ENCODE results near the gene IRF2BP2.
A peak's percentile ranks its signal among the peaks of the same experiment; 100 is the strongest.
"Not testable (repeated sequence)": the region's sequence is repeated elsewhere in the genome, so short reads cannot be mapped to it uniquely, and the experiment has no call there.

Gene IRF2BP2

GRCh38 chr1:234610061-234610665, at the start of gene IRF2BP2:
Gene IRF2BP2 (minus strand): TSS chr1:234610178. CDS start chr1:234609494, 684 bp downstream.
- peak; percentile 91 for DNase-seq

GRCh38 chr1:234659538-234659937, 49.6 kb upstream of the IRF2BP2 start:
- no peak for DNase-seq

- no peak for DNase-seq
Observed at GRCh38 chr1:234658138-234658537, 48.2 kb upstream of the IRF2BP2 start.

GRCh38 chr1:234656944-234657654, 47.1 kb upstream of the IRF2BP2 start:
- no peak for DNase-seq

- DNase-seq = no peak
Observed at GRCh38 chr1:234656070-234656895, 46.3 kb upstream of the IRF2BP2 start.

GRCh38 chr1:234655328-234656069, 45.5 kb upstream of the IRF2BP2 start:
- DNase-seq = no peak

GRCh38 chr1:234654002-234654733, 44.2 kb upstream of the IRF2BP2 start:
- no peak for DNase-seq

GRCh38 chr1:234649432-234650081, 39.6 kb upstream of the IRF2BP2 start:
- no peak for DNase-seq

- no peak for DNase-seq
Observed at GRCh38 chr1:234647758-234648157, 37.8 kb upstream of the IRF2BP2 start.

GRCh38 chr1:234647245-234647644, 37.3 kb upstream of the IRF2BP2 start:
- DNase-seq = no peak

GRCh38 chr1:234645964-234646363, 36.0 kb upstream of the IRF2BP2 start:
- DNase-seq = no peak

- no peak for DNase-seq
Observed at GRCh38 chr1:234645474-234645953, 35.5 kb upstream of the IRF2BP2 start.

GRCh38 chr1:234644928-234645327, 35.0 kb upstream of the IRF2BP2 start:
- no peak for DNase-seq

- no peak for DNase-seq
Observed at GRCh38 chr1:234643850-234644134, 33.8 kb upstream of the IRF2BP2 start.

GRCh38 chr1:234643111-234643849, 33.3 kb upstream of the IRF2BP2 start:
- no peak for DNase-seq

GRCh38 chr1:234642428-234642827, 32.5 kb upstream of the IRF2BP2 start:
- DNase-seq = no peak

- no peak for DNase-seq
Observed at GRCh38 chr1:234639961-234640360, 30.0 kb upstream of the IRF2BP2 start.

GRCh38 chr1:234638832-234639799, 29.1 kb upstream of the IRF2BP2 start:
- no peak for DNase-seq

- not testable (repeated sequence) for DNase-seq
Observed at GRCh38 chr1:234634922-234635321, 24.9 kb upstream of the IRF2BP2 start.

- no peak for DNase-seq
Observed at GRCh38 chr1:234634387-234634786, 24.4 kb upstream of the IRF2BP2 start.
